ENCODE measurements around the gene TRAF2. TPM values are rescaled to one million over a fixed set of nuclear protein-coding genes. Genes with fewer than 3 reads are reported as not detected.

Gene TRAF2
- total RNA-seq, 2 experiments from 2014 or later, result 43.6 to 45.7 TPM

GRCh38 chr9:136964171-136964689 lies 77.9 kb downstream of the TRAF2 start:
- DNase-seq, result no peak
- Mint-ChIP-seq H3K27me3 (peaks cover 2% of the 10 kb centered on the region), H3K9me3 (no peaks in the 10 kb centered on the region), H3K27ac (peak overlapping the region; percentile 66), H3K4me1 (peaks cover 49% of the 10 kb centered on the region), H3K4me3 (peak overlapping the region; percentile 4), H3K36me3 (ENCODE audit: low read depth) (no peaks in the 10 kb centered on the region)
- ChIA-PET POLR2A (interaction anchor here (0.6 to 7.9 kb wide), 6 partner anchors 10 to 35 kb away, joined by 3 to 70 read pairs (median 4); partner anchors contain the start of genes CLIC3, FBXW5 and PTGDS), CTCF (interaction anchor here (1.2 kb wide), 1 partner anchor 12 kb away, joined by 7 read pairs; no protein-coding TSS in a partner anchor)

GRCh38 chr9:136964833-136965422 lies 78.6 kb downstream of the TRAF2 start:
- Mint-ChIP-seq H3K27me3 (peaks cover 2% of the 10 kb centered on the region), H3K4me3 (peak overlapping the region; percentile 4), H3K4me1 (peaks cover 48% of the 10 kb centered on the region), H3K27ac (peak overlapping the region; percentile 66), H3K36me3 (ENCODE audit: low read depth) (no peaks in the 10 kb centered on the region), H3K9me3 (no peaks in the 10 kb centered on the region)
- no peak for DNase-seq
- POLR2A ChIA-PET, result interaction anchor here (0.6 to 7.9 kb wide), 7 partner anchors 10 to 237 kb away, joined by 3 to 70 read pairs (median 3); partner anchors contain the start of genes CLIC3, FBXW5 and PTGDS
- CTCF ChIA-PET, result interaction anchor here (0.7 to 2.0 kb wide), 4 partner anchors 11 to 156 kb away, joined by 3 to 9 read pairs (median 6); no protein-coding TSS in a partner anchor

GRCh38 chr9:136965771-136966484 lies 79.6 kb downstream of the TRAF2 start:
- Mint-ChIP-seq H3K27ac (peak overlapping the region; percentile 93), H3K36me3 (ENCODE audit: low read depth) (no peaks in the 10 kb centered on the region), H3K4me3 (peak overlapping the region; percentile 55), H3K27me3 (peaks cover 2% of the 10 kb centered on the region), H3K4me1 (peaks cover 41% of the 10 kb centered on the region), H3K9me3 (no peaks in the 10 kb centered on the region)
- ChIA-PET POLR2A (interaction anchor here (0.6 to 7.9 kb wide), 5 partner anchors 9 to 80 kb away, joined by 3 to 70 read pairs (median 5); partner anchors contain the start of genes FBXW5 and PTGDS), CTCF (interaction anchor here (0.6 to 2.5 kb wide), 8 partner anchors 10 to 238 kb away, joined by 3 to 10 read pairs (median 3); no protein-coding TSS in a partner anchor)
- peak; percentile 65 for DNase-seq

GRCh38 chr9:136968333-136969127 lies 82.2 kb downstream of the TRAF2 start:
- H3K27me3 Mint-ChIP-seq, result peaks cover 2% of the 10 kb centered on the region
- ChIA-PET POLR2A (interaction anchor here (0.5 to 1.2 kb wide), 2 partner anchors 14 to 54 kb away, joined by 3 read pairs; no protein-coding TSS in a partner anchor), CTCF (interaction anchor here (1.0 kb wide), 1 partner anchor 178 kb away, joined by 3 read pairs; the partner anchor contains the start of gene TMEM141)
- no peaks in the 10 kb centered on the region for H3K9me3 Mint-ChIP-seq
- H3K4me1 Mint-ChIP-seq, result peaks cover 22% of the 10 kb centered on the region
- H3K4me3 Mint-ChIP-seq, result no peak overlapping the region
- no peak for DNase-seq
- H3K27ac Mint-ChIP-seq, result no peak overlapping the region
- no peaks in the 10 kb centered on the region for H3K36me3 Mint-ChIP-seq (ENCODE audit: low read depth)

- Mint-ChIP-seq H3K4me3 (no peak overlapping the region), H3K4me1 (peaks cover 26% of the 10 kb centered on the region), H3K36me3 (ENCODE audit: low read depth) (no peaks in the 10 kb centered on the region), H3K27ac (no peak overlapping the region), H3K27me3 (peaks cover 2% of the 10 kb centered on the region), H3K9me3 (no peaks in the 10 kb centered on the region)
- ChIA-PET CTCF (no interaction called here), POLR2A (interaction anchor here (1.2 kb wide), 1 partner anchor 14 kb away, joined by 3 read pairs; no protein-coding TSS in a partner anchor)
- no peak for DNase-seq
Observed at GRCh38 chr9:136969150-136969549, 82.8 kb downstream of the TRAF2 start.

GRCh38 chr9:136969774-136970173 lies 83.5 kb downstream of the TRAF2 start:
- ChIA-PET POLR2A (interaction anchor here (1.5 kb wide), 1 partner anchor 22 kb away, joined by 3 read pairs; no protein-coding TSS in a partner anchor), CTCF (interaction anchor here (0.6 kb wide), 1 partner anchor 8 kb away, joined by 3 read pairs; no protein-coding TSS in a partner anchor)
- H3K4me3 Mint-ChIP-seq, result no peak overlapping the region
- H3K27me3 Mint-ChIP-seq, result peaks cover 2% of the 10 kb centered on the region
- no peak for DNase-seq
- no peaks in the 10 kb centered on the region for H3K36me3 Mint-ChIP-seq (ENCODE audit: low read depth)
- H3K9me3 Mint-ChIP-seq, result no peaks in the 10 kb centered on the region
- H3K27ac Mint-ChIP-seq, result no peak overlapping the region
- peaks cover 26% of the 10 kb centered on the region for H3K4me1 Mint-ChIP-seq

GRCh38 chr9:136970361-136970760 lies 84.0 kb downstream of the TRAF2 start:
- H3K9me3 Mint-ChIP-seq, result no peaks in the 10 kb centered on the region
- DNase-seq, result no peak
- peaks cover 2% of the 10 kb centered on the region for H3K27me3 Mint-ChIP-seq
- H3K4me3 Mint-ChIP-seq, result no peak overlapping the region
- H3K4me1 Mint-ChIP-seq, result peaks cover 30% of the 10 kb centered on the region
- POLR2A ChIA-PET, result interaction anchor here (1.5 kb wide), 1 partner anchor 21 kb away, joined by 3 read pairs; no protein-coding TSS in a partner anchor
- H3K36me3 Mint-ChIP-seq (ENCODE audit: low read depth), result no peaks in the 10 kb centered on the region
- H3K27ac Mint-ChIP-seq, result no peak overlapping the region
- CTCF ChIA-PET, result no interaction called here

- ChIA-PET CTCF (interaction anchor here (1.0 kb wide), 1 partner anchor 58 kb away, joined by 3 read pairs; no protein-coding TSS in a partner anchor), POLR2A (no interaction called here)
- Mint-ChIP-seq H3K4me1 (peaks cover 31% of the 10 kb centered on the region), H3K27ac (no peak overlapping the region), H3K9me3 (no peaks in the 10 kb centered on the region), H3K27me3 (peaks cover 1% of the 10 kb centered on the region), H3K4me3 (no peak overlapping the region), H3K36me3 (ENCODE audit: low read depth) (no peaks in the 10 kb centered on the region)
- DNase-seq, result no peak
Observed at GRCh38 chr9:136971746-136972145, 85.4 kb downstream of the TRAF2 start.

- DNase-seq, result no peak
- Mint-ChIP-seq H3K36me3 (ENCODE audit: low read depth) (no peaks in the 10 kb centered on the region), H3K4me1 (peaks cover 32% of the 10 kb centered on the region), H3K4me3 (no peak overlapping the region), H3K27ac (no peak overlapping the region), H3K9me3 (no peaks in the 10 kb centered on the region), H3K27me3 (peaks cover 1% of the 10 kb centered on the region)
- ChIA-PET POLR2A (no interaction called here), CTCF (interaction anchor here (1.0 kb wide), 1 partner anchor 57 kb away, joined by 3 read pairs; no protein-coding TSS in a partner anchor)
Observed at GRCh38 chr9:136972335-136972734, 86.0 kb downstream of the TRAF2 start.

- Mint-ChIP-seq H3K4me3 (no peak overlapping the region), H3K27ac (no peak overlapping the region), H3K9me3 (no peaks in the 10 kb centered on the region), H3K36me3 (ENCODE audit: low read depth) (no peaks in the 10 kb centered on the region), H3K27me3 (peaks cover 1% of the 10 kb centered on the region), H3K4me1 (peaks cover 33% of the 10 kb centered on the region)
- ChIA-PET POLR2A (no interaction called here), CTCF (interaction anchor here (1.0 kb wide), 1 partner anchor 57 kb away, joined by 3 read pairs; no protein-coding TSS in a partner anchor)
- DNase-seq, result no peak
Observed at GRCh38 chr9:136972743-136973142, 86.4 kb downstream of the TRAF2 start.

GRCh38 chr9:136973618-136974617 lies 87.6 kb downstream of the TRAF2 start:
- H3K36me3 Mint-ChIP-seq (ENCODE audit: low read depth), result no peaks in the 10 kb centered on the region
- CTCF ChIA-PET, result interaction anchor here (1.0 to 3.8 kb wide), 8 partner anchors 14 to 94 kb away, joined by 3 to 27 read pairs (median 10); partner anchors contain the start of gene PAXX
- H3K27ac Mint-ChIP-seq, result no peak overlapping the region
- no peak overlapping the region for H3K4me3 Mint-ChIP-seq
- DNase-seq, result no peak
- H3K27me3 Mint-ChIP-seq, result peaks cover 1% of the 10 kb centered on the region
- H3K9me3 Mint-ChIP-seq, result no peaks in the 10 kb centered on the region
- peaks cover 33% of the 10 kb centered on the region for H3K4me1 Mint-ChIP-seq
- POLR2A ChIA-PET, result interaction anchor here (0.9 to 4.2 kb wide), 9 partner anchors 11 to 267 kb away, joined by 3 to 70 read pairs (median 6); partner anchors contain the start of genes CLIC3, FUT7, PAXX and TUBB4B
